GM19043 (cell line): ENCODE measurements around the gene ICAM1.
"Not testable (repeated sequence)": the region's sequence is repeated elsewhere in the genome, so short reads cannot be mapped to it uniquely, and the experiment has no call there.

Experiments
- ATAC-seq: cut with Tn5 transposase; IDR thresholded peaks from one replicate; pipeline ENCODE4 v1.9.1; 2021; ENCODE audit warnings: low read depth; ENCODE audit not compliant: unreplicated experiment

Gene ICAM1

GRCh38 chr19:10241826-10242449 lies 29.0 kb upstream of the ICAM1 start:
- ATAC-seq: not testable (repeated sequence)

GRCh38 chr19:10243606-10244005 lies 27.3 kb upstream of the ICAM1 start:
- ATAC-seq: no peak

GRCh38 chr19:10245189-10245939 lies 25.6 kb upstream of the ICAM1 start:
- ATAC-seq: no peak

- no peak for ATAC-seq
Measured at GRCh38 chr19:10246511-10246910, 24.4 kb upstream of the ICAM1 start.

- ATAC-seq: peak; percentile 83
Measured at GRCh38 chr19:10251792-10252694, 18.9 kb upstream of the ICAM1 start, which contains the start of gene MRPL4. Gene MRPL4, plus strand, starts transcription at chr19:10252214. Its CDS starts 40 bp downstream, at chr19:10252254.

- ATAC-seq: no peak
Measured at GRCh38 chr19:10252707-10253106, 18.2 kb upstream of the ICAM1 start.

- no peak for ATAC-seq
Measured at GRCh38 chr19:10254244-10254643, 16.7 kb upstream of the ICAM1 start.

GRCh38 chr19:10255358-10255757 lies 15.6 kb upstream of the ICAM1 start:
- no peak for ATAC-seq

GRCh38 chr19:10256551-10256950 lies 14.4 kb upstream of the ICAM1 start:
- no peak for ATAC-seq

- ATAC-seq: no peak
Measured at GRCh38 chr19:10256970-10257615, 13.8 kb upstream of the ICAM1 start.

- ATAC-seq: no peak
Measured at GRCh38 chr19:10258080-10258710, 12.7 kb upstream of the ICAM1 start.

GRCh38 chr19:10259162-10259905 lies 11.6 kb upstream of the ICAM1 start:
- ATAC-seq: no peak

- ATAC-seq: no peak
Measured at GRCh38 chr19:10260141-10260584, 10.8 kb upstream of the ICAM1 start.

- no peak for ATAC-seq
Measured at GRCh38 chr19:10262771-10263170, 8.1 kb upstream of the ICAM1 start.

- ATAC-seq: no peak
Measured at GRCh38 chr19:10266706-10267105, 4.2 kb upstream of the ICAM1 start.

GRCh38 chr19:10268071-10268470 lies 2.8 kb upstream of the ICAM1 start:
- ATAC-seq: no peak

GRCh38 chr19:10269333-10270179 lies 1.4 kb upstream of the ICAM1 start:
- ATAC-seq: no peak

- ATAC-seq: no peak
Measured at GRCh38 chr19:10270180-10270615, 722 bp upstream of the ICAM1 start.
